GM19240 (cell line): ENCODE data around the gene DSCAML1.

Experiments used
- DNase-seq: peaks from one replicate; pipeline ENCODE4 v3.0.0; 2011; ENCODE audit warnings: low spot score; ENCODE audit not compliant: insufficient read length

DSCAML1 gene

DNA sequence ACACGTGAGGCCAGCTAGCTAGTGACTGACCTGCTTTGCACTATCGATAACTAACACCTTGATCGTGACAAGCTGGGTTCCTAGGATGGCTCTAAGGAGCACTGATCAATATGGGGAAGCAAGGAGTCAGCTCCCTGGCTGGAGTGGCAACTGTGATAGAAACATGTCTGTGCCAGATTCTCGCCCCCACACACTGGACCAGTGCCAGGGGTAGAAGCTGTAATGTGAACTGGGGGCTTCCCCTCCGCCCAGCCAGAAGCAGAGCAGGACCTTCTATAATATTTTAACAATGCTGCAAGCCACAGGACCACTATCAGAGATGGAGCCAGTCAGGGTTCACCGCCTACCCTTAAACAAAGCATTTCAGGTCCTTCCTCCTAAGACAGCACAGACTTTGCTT, 96.5 kb downstream of the DSCAML1 start:
- DNase-seq: no peak

DNA sequence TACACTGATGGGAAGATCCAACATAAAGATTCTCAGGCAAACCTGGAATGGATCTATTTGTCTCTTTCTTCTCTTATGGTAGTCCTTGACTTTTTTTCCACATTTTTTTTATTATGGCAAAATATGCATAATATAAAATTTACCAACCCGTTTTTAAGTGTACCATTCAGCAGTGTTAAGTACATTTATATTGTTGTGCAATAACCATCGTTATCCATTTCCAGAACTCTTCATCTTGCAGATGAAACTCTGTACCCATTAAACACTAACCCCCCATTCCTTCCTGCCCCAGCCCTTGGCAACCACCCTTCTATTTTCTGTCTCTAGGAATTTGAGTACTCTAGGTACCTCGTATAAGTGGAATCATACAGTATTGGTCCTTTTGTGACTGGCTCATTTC, 99.7 kb downstream of the DSCAML1 start:
- no peak for DNase-seq

DNA sequence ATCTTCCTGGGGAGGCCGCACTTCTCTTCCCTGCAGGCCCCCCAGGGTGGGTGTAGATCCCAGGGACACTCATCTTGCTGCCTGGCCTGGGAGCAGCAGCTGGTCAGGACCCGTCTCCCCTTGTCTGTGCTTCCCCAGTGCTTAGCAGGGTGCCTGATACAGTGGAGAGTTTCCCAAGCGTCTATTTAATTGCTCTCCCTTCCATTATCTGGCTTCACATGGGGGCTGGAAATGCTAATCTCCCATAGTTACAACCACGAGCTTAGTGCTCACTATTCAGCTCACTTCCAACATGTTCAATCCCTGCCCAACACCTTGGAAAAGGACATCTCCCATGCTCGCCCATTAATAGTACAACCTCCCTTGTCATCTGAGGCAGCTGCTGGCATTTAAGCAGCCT, 100.5 kb downstream of the DSCAML1 start:
- DNase-seq: no peak

DNA sequence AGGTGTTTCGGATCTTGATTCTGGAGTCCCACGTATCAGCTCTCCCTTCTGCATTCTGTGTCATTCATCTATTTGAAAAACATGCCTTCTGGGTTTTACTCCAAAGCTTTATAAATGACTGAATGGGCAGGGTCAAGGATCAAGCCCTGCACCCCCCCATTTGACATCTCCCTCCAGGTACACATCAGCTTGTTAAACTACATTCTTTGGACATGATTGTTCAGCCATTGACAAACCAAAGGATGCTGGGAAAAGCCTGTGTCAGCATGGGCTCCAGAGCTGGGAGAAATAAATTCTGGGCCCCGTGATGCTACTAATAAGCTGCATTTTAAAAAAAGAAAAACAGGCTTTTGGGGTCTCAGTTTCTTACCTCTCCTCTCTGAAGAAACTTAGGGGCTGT, 103.7 kb downstream of the DSCAML1 start:
- DNase-seq: no peak

DNA sequence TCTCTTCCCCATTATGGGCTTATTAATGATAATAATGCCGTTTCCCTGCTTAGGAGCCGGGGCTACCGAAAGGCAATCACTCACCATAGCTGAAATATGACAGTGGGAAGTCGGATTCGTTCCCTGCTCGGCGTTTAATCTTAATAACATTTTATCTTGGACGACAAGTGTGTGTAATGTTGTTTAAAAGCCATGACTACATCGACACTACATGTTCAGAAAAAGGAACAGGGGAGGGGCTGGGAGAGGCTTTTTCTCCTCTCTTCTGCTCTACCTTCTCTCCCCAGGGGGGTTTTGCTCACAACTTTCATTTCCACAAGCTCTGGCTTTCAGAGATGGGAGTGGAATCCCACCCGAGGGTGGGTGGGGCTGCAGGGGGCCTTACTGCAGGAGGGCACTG, 105.5 kb downstream of the DSCAML1 start:
- DNase-seq: no peak

DNA sequence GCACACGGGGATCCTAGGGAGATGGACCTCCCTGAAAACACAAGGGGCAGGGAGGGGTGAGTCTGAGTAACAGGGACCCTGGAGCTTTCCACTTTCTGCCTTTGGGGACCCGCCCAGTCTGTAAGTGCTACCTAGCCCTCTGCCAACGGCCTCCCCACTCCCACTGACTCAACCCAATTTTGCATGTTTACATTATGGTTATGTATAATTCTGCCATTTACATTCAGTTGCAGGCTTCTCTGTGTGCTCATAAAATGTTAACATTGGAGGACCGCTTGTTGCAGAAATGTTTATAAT, 105.8 kb downstream of the DSCAML1 start:
- DNase-seq: no peak

DNA sequence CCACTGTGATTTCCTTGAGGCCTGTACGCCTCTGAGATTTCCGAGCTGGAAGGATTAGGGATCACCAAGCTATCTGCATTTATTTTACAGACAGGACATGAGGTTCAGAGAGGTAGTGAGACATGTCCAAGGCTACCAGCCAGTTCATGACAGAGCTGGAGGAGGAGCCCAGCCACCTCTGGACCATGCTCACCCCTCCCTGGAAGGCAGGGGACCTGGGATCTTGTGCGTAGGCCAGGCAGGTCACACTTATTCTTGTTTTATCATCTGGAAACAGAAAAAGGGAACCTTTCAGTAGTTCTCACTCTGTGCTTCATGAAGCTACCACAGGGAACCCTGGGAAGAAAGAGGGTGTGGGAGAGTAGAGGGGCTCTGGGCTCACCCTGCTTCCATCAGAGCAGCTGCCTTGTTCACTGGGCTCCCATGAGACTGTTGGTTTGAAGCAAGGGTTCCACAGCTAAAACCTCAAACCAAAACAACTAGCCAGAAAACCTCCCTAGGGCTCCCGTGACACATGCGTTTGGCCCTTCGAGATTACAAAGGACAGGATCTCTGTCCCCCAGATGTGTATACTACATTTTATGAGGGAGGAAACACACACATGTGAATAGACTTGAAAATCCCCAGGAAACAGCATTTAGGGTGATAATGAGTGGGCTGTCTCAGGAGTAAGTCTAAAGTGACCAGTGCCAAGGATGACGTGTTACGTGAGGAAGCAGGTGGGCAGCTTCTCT, 106.4 kb downstream of the DSCAML1 start:
- no peak for DNase-seq

DNA sequence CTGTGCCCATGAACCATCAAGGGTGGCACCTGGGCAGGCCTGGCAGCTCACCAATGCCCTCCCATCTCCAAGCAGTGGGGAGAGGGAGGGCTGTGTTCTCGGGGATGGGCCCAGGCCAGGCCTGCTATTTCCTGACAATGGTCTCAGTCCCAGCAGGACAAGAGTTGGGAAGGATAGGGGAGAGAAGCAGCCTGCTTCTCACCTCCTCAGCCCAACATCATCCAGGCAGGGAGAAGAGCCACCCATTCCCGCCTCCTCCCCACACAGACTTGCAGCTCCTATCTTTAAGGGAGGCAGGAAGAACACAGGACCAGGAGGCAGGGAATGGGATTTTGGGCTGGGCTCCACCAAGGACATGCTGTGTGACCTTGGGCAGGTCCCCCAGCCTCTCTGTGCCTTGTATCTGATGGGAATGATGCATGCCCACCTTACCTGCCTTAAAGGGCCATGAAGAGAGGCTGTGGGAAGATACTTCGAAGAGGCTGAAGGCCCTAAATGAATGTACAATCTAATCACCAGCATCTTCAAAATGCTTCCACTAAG, 108.7 kb downstream of the DSCAML1 start:
- DNase-seq: no peak

DNA sequence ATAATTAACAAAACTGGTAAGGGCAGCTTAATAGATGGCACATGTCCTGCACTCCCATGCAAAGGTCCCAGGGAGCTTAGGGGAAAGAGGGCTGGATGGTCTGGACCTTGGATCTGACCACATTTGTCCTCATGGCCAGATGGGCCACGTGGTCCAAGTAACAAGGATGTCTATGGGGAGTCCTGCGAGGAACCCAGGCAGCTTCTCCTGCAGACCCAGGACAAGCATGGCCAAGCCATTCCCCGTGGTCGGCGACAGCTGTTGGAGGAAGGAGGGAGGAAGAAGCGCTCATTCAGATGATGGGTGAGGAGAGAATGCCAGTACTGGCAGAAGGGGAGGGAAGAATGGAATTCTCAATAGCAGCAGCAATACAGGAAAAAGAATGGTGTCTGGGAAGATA, 109.2 kb downstream of the DSCAML1 start:
- no peak for DNase-seq

DNA sequence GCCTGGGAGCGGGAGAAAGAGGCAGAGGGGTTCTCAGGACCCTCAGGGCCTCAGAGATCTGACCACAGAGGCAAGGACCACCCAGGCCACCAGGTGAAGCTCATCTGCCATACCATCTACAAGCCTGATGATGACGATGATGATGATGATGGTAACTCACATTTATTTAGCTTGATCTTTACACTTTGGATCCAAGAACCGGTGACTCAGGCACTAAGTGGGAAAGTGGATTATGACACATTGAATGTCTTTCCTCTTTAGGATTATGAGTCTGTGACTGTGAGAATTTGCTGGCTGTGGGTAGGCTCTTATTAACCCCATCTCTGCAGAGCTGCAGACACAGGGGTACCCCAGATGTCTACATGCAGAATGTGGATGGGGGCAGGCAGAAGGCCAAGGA, 110.3 kb downstream of the DSCAML1 start:
- no peak for DNase-seq

DNA sequence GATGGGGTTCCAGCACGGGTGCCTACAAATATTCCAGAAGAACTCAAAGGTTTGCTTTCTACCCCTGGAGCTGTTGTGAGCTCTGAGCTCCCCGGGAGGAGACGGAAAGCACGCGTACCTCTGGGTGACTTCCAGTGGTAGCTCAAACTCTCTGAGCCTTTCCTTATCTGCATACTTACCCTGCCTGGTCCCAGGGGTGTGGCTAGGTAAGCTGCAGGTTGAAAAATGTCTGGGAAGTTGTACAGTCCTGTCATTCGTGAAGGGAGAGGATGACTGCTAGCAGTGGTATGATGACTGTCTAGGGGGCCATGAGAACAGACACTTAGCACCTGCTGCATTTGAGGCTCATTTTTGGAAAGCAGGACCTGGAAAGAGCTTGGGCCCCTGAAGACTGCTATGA, 111.5 kb downstream of the DSCAML1 start:
- no peak for DNase-seq

DNA sequence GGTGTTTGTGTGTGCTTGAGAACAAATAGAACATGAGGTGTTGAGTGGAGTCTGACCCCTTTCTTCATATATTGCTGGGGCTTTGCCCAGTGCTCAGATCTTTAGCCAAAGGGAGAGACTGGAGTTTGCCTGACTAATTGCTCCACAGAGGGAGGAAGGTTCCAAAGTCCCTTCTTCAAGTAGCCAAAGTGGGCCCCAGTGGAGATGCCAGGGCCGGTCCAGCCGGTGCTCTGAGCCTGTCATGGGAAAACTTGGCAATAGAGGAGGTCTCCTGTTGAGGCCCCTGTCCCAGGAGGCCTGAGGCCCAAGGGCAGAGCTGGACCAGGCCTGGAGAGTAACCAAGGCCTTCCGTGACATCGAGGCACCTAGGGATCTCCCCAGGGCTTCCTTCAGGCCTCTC, 112.3 kb downstream of the DSCAML1 start:
- DNase-seq: no peak

DNA sequence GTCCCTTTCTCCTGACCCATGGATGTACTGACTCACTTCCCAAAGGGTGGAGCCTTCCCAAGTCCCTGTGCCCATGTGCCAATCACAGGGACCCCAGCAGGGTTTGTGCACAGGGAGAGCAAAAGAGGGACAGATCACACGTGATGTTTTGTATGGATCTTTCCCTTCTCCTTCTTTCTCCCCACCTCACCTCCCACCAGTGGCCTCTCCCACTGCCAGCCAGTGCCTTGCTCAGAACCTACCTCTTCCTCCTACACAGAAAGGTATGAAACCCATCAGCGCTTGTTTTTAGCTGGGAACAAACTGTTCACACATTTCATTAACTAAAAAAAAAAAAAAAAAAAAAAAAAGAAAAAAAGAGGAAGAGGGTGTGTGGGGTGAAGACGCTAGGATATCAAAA, 112.9 kb downstream of the DSCAML1 start:
- DNase-seq: no peak

DNA sequence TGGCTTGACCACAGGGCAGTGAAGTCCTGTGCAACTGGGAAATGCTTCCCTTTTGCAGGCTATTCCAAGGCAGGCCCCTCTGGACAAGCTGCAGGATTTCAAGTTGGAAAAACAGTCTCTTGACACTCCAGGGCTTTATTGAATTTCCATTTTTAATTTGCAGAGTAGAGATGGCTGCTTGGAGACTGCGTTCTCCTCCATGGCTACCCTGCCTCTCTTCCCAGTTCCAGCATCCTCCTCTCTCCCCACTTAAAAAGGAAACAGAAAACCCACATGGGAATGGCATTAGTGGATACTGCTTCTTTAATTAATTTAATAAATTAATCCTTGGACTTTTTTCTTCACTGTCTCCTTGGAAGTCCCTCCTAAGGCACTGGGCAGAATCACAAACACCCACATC, 115.6 kb downstream of the DSCAML1 start:
- DNase-seq: no peak

DNA sequence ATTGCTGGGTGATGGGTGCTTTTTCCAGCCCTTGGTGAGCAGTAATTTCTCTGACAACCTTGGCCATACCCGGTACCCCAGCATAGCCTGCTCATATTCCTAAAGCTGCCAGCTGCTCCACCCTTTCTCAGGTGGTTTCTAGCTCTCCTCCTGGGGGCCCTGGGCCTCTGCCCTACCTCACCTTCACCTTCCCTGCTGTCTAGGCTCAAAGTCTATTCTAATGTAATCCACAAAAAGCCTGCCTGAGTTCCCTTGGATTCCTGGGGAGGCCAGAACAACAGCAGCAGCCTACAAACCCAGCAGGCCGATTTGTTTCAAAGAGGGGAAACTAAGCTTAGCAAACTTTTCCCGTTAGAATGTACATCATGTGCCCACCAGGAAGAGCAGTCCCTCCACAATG, 117.6 kb downstream of the DSCAML1 start:
- DNase-seq: no peak

DNA sequence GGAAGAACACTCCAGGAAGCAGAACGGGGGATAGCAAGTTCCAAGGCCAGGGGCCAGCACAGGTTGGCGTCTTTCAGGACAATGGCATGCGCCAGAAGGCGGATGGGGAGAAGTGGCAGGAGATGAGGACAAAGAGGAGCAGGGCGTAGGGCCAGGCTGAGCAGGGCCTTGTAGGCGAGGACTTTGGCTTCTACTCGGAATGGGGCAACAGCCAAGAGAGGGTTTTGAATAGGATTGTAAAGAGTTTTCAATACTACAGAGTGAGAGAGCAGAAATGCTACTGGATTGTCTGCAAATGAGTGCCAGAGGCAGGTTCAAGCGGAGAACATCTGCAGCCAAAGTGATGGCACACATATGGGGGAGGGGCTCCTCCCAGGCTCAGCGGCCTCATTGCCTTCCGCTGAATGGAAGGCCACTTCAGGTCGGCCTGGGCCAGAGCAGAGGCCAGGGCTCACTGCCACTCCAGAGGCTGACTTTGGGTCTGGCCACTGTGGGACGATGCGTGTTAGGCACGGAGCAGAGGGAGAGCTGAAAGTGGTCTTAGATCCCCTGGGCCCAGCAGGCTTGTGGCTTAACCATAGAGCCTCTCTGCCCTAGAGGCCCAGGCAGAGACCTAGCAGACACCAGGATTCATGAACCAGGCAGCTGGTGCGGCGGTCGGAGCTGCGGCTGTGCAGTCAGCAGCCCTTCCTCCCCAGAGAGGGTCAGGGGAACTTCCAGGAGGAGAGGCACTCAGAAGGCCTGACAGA, 118.2 kb downstream of the DSCAML1 start:
- no peak for DNase-seq

DNA sequence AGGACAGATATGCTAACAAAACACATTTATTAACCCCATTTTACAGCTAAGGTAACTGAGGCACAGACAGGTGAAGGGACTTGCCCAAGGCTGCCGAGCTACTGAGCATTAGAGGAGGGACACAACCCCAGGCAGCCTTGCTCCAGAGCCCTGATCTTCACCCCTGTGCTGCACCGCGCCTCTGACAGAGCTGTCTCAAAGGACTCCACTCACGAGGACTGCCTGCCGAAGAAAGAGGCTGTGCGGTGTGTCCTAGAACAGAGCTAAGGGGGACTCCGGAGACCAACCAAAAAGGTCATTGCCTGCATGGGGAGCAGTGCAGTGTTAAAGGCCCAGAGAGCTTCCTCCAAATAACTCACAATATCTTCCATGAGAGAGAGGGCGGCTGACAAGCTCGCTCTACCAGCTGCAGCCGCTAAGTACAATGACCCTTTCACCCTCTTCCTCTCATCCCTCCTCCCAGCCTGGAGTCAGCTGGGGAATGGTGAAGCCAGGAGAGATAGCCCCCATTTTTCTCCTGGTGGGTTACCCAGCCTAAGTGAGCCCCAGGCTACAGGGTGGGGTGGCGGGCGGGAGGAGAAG, 119.2 kb downstream of the DSCAML1 start:
- DNase-seq: no peak

DNA sequence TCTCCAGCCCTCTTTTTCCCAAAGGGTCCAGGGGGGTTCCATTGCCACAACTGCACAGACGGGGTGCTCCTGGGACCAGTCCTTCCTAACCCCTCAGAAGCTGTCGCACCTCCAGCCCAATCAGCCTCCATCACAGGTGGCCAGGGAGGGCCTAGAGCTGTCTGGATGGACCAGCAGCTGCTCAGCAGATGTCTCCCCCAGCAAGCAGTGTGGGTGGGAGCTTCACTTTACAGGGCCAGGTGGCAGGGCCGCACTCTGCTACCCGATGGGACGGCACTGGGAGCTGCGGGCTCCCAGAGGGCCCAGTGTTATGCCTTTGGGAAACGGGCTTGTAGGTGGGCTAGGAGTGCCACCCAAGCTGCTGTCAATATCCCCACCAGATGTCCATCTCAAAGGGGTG, 120.5 kb downstream of the DSCAML1 start:
- DNase-seq: no peak

DNA sequence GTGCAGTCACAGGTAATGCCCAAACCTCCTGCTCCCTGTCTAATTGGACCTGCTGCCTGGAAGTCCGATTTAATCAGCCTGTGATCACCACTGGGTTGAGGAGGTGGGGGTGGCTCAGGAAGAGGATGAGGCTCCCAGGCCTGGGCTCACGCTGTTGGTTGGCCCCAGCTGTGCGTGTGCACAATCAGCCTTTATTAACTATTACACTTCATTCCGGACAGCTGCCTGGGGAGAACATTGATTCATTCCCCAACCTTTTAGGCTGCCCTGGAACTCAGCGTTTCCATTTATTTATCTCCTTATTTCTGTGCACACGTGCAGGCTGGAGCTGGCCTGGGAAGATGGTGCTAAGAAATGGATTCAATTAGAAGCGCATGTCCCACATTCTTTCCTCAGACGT, 123.4 kb downstream of the DSCAML1 start:
- no peak for DNase-seq

DNA sequence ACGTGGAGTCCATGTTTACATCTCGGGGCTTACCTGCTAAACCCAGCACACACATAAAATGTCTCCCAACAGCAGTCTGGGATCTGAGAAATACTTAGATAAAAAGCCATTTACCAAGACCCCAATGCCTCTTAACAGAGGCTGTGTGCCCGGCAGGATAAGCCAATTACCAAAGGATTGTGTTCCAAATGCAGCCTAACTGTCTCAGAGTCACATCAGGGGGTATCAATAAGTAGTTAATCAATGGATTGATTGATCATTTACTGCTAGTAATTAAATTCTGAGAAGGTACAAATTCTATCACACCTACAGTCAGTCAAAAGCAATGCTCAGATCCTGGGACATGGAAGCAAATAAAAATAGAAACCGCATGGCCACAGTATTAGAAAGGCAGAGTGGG, 125.6 kb downstream of the DSCAML1 start:
- DNase-seq: no peak

DNA sequence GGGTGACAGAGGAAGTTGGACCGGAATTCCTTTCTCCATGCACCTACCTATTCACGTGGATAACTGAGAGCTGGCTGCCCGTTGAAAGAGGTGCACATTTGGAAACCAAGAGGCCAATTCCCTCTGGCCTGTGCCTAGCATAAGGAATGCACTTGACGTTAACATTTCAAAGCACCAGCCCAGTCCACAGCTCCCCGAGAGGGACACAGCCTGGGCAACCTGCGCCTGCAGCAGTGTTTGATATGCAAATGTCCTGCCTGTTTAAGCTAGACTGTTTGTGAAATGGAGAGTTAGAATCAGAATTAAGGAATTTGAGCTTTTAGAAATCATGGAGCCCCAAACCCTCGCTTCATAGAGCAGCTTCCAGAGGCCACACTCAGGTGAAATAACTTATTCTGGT, 126.1 kb downstream of the DSCAML1 start:
- DNase-seq: no peak

DNA sequence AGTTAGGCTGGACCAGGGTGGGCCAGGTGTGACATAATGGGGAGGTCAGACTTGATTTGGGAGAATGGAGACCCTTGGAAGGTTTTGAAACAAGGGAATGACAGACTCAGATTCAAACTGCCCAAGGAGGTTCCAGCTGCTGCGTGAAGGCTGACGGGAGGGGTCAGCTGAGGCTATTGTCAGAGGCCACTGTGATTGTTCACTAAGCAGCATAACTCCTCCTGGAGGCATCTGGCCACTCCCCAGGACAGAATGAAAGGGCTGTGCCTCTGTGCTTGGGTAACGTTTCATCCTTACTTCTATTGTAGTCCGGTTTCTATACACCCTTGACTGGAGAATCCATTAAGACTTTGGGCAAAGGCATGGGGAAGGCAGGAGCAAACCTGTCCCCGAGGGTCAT, 126.6 kb downstream of the DSCAML1 start:
- DNase-seq: no peak

DNA sequence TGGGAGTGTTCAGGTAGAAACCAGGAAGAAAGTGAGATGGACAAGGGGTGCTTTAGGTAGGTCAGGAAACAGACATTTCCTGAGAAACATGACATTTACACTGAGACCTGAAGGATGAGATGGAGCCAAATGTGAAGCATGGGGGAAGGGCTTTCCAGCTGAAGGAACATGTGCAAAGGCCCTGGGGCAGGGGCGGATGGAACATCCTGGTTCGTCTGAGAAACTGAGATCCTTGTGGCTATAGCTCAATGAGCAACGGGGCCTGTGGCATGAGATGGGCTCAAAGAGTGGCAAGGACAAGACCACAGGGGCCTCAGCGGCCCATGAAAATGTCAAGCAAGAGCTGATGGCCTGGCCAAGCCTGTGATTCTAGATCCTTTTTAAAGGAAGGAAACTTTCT, 127.4 kb downstream of the DSCAML1 start:
- DNase-seq: no peak
